T-helper 1 cell treated with Interleukin-12 subunit alpha and Interleukin-12 subunit beta and Interleukin-4 antibody, amounts not matched to agents 30 ng/mL and 1 ng/mL, for 36 hours (primary cell): ENCODE results near the gene SELENOP. TPM values are rescaled to one million over a fixed set of nuclear protein-coding genes. Genes with fewer than 3 reads are reported as not detected.
"Not testable (repeated sequence)": the region's sequence is repeated elsewhere in the genome, so short reads cannot be mapped to it uniquely, and the experiment has no call there.

Experiments used
- intact Hi-C: fragments of 100-400 bp; cut with micrococcal nuclease; formaldehyde crosslinking; loops from one replicate; pipeline ENCODE4 v1.15.1; 2024
- total RNA-seq: library from RNA; stranded (reverse); gene quantifications from 2 replicates; pipeline ENCODE4 v1.2.3, GENCODE V29; 2022

SELENOP gene, protein sequence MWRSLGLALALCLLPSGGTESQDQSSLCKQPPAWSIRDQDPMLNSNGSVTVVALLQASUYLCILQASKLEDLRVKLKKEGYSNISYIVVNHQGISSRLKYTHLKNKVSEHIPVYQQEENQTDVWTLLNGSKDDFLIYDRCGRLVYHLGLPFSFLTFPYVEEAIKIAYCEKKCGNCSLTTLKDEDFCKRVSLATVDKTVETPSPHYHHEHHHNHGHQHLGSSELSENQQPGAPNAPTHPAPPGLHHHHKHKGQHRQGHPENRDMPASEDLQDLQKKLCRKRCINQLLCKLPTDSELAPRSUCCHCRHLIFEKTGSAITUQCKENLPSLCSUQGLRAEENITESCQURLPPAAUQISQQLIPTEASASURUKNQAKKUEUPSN
- 0.27 TPM in 1 of 2 replicates, not detected in the other for total RNA-seq

DNA sequence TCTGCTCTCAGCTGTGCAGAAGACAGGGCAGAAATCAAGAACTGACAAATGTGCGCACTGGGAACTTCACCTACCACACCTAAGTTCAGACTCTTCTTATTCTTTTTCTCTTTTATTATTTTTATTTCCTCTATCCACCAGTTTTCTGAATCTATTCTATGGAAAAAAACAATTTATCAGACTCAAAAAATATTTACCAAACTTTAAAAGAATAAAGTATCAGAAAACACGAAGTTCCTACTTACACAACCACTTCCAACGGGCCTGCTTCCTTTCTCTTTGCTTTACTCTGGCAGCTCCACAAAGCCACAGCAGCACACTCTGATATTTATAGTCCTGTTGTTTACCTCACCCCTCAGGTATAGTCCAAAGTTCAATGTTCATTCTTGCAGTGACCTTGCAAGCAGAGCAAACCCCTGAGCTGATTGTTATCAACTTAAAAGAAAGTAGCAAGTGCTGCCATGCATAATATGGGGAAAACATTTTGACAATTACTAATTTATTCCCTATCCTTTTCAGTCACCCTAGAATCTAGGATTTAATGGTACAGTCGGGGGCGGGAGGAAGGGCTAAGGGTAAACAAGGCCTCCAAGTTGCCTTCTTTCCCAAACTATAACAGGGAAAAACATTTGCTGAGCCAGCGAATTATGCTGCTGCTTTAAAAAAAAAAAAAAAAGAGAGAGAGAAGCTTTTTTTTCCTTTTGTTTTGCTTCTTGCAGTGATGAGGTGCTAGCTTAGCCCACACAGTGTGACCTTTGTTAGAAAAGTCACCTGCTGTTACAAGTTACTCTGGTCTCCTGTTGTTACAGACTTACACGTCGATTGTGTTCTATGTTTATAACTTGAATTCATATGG, at the start of gene SELENOP:
TSS of gene SELENOP (minus strand) at position 302 of the 856 bp plus-strand sequence. CDS start 3,539 bp downstream, outside the sequence.
- intact Hi-C loops, result no loop called here

DNA sequence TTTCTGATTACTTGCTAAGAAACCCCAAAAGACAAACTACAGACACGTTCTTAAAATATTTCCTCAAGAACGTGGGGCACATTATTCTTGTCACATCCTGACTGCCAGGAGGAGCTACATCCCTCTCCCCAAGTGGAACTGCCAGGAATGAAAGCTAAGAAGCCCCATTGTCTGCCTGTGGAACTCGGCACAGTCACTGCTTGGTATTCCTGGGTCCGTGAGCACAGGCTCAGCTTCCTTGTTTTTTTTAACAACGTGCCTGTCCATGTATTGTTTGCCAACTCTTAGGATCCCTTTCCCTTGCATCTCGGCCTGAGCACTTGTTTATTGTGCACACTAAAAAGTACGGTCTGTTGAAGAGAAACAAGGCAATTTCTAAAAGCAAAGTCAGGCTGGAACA, 47.0 kb upstream of the SELENOP start:
- intact Hi-C loops, result no loop called here

GRCh38 chr5:42858031-42858643, 46.4 kb upstream of the SELENOP start:
- intact Hi-C loops, result no loop called here

GRCh38 chr5:42855811-42856210, 44.1 kb upstream of the SELENOP start:
- intact Hi-C loops, result no loop called here

DNA sequence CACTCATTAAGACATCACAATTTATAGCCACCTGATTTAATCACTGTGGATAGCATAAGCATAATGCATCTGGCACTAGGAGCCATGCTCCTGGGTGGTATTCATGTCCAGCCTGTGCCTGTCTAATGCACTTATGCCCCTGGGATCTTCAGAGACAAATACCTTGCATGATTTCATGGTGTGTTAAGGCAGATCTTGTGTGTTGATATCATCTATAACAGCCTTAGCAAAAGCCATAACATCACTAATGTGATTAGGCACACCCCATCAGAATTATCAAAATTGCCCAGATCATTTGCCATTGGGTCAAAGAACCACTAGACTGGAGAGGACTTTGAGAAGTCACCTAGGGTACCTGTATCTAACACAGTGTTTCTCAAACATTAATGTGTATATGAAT, 43.7 kb upstream of the SELENOP start:
- intact Hi-C loops, result no loop called here

GRCh38 chr5:42854795-42855194, 43.1 kb upstream of the SELENOP start:
- intact Hi-C loops, result no loop called here

DNA sequence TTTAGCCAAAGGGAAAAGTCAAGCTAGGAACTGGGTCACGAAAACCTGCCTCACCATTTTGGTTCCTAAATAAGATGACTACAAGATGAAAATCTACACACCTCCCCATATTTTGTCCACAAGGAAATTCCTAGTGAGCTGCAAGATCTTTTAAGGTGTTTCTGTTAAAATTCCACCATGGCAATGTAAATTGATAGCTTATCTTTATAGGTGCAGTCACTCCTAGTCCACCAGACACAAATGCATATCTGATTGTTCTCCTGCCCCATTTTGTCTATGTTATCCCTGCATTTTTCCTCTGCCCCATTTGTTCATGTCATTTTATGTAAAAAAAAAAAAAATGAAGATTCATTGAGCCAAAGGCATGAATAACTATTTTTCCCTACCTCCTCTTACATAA, 41.1 kb upstream of the SELENOP start:
- intact Hi-C loops, result no loop called here

DNA sequence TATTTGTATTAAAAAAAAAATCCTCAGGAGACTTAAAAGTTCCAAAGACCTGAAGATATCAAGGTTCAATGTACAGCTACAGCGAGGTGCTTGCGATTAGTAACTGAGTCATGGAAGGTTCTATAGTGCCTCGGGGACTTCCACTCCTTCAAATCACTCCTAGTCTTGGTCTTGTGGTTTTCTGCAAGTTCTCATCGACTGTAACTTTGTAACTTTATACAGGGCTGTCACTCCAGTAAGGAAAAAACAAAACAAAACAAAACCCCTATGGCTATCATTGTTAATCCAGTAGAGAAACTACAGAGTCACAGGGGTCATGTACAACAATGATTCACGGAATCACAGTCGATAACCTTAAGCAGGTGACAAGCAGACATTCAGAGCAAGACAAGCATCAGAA, 39.8 kb upstream of the SELENOP start:
- intact Hi-C loops, result no loop called here

GRCh38 chr5:42848545-42848944, 36.9 kb upstream of the SELENOP start:
- intact Hi-C loops, result no loop called here

DNA sequence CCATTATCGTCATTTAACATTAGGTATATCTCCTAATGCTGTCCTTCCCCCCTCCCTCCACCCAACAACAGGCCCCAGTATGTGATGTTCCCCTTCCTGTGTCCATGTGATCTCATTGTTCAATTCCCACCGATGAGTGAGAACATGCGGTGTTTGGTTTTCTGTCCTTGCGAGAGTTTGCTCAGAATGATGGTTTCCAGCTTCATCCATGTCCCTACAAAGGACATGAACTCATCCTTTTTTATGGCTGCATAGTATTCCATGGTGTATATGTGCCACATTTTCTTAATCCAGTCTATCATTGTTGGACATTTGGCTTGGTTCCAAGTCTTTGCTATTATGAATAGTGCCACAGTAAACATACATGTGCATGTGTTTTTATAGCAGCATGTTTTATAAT, 32.7 kb upstream of the SELENOP start:
- intact Hi-C loops, result not testable (repeated sequence)

DNA sequence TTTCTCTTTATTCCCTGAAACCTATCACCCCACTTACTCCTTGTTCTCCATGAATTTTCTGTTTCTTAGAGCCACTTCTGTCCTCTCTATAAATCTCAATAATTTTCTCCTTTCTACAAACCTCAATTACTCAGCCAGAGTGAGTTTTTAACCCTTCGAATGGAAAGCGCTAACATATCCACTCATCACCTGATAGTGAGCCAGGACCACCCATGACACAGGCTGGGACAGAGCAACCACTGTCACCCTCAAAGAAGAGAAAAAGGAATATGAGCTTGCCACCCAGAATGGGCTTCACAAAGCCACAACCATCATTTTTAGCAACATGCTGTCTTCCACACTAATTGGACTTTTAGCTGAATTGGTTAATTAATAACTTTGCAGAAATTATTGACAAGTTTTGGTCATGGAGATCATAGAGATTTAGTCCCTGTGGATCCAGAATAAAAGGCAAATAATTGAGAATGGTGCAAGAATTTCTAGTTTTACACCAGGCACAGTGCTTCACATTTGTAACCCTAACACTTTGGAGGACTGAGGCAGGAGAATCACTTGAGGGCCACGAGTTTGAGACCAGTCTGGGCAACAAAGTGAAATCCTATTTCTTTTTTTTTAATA, 32.1 kb upstream of the SELENOP start:
- intact Hi-C loops, result no loop called here

- intact Hi-C loops, result no loop called here
Observed at GRCh38 chr5:42842921-42843641, 31.4 kb upstream of the SELENOP start.

DNA sequence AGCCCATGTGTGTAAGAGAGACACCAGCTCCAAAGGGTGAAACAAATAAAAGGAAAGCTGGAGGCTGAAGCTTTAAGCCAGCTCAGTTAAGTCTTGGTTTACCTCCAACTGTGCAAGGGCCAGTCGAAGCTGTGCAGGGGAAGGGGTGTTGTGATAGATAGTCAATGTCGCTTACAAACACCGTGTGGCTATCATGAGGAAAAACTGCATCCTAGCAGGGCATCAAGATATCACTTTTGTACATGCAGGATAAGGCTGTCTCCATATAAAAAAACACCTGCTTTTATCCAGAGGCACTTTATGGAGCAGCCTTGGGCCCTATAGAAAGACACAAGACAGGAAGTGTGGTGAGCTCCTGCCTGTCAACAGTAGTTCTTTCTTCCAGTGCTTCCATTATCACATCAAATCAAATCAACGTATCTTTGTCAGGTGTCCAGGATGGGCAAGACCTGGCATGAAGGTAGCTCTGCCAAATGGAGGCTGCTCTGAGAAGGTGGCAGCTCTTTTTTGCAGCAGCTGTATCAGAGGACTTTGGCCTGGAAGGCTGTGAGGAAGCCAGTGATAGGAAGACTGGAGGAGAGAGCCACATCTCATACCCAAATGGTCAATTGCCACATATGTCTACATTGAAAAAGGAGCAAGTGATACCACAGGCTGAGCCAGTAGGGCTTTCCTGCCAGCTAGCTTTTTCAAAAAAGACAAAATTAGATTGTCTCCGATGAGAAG, 29.3 kb upstream of the SELENOP start:
- intact Hi-C loops, result no loop called here

- intact Hi-C loops, result no loop called here
Observed at GRCh38 chr5:42840269-42840668, 28.6 kb upstream of the SELENOP start.

DNA sequence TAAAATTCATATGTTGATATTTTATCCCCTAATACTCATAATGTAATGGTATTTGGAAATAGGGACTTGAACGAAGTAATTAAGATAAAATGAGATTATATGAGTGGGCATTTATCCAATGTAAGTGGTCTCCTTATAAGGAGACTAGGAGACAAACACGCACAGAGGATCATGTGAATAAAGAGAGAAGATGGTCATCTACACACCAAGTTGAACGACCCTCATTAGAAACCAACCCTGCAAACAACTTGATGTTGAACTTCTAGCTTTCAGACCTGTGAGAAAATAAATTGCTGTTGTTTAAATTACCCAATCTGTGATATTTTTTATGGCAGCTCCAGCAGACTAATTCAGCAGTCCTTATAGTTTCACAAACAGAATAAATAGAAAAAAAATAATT, 27.5 kb upstream of the SELENOP start:
- intact Hi-C loops, result no loop called here

DNA sequence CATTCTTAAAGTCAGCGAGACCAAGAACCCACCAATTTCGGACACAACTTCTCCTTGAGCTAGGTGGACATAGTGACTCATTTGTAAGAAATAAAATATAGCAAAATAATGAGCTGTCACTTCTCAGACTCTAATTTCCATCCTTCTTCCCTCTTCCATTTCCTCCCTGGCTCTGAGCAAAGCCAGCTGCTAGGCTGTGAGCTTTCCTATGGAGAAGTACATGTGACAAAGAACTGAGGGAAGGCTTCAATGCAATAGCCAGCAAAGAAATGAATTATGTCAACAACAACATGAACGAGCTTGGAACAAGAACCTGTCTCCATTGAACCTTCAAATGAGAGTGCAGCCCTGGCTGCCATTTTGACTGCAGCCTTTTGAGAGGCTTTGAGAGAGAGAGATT, 25.9 kb upstream of the SELENOP start:
- intact Hi-C loops, result no loop called here

GRCh38 chr5:42836070-42836769, 24.5 kb upstream of the SELENOP start:
- intact Hi-C loops, result no loop called here

DNA sequence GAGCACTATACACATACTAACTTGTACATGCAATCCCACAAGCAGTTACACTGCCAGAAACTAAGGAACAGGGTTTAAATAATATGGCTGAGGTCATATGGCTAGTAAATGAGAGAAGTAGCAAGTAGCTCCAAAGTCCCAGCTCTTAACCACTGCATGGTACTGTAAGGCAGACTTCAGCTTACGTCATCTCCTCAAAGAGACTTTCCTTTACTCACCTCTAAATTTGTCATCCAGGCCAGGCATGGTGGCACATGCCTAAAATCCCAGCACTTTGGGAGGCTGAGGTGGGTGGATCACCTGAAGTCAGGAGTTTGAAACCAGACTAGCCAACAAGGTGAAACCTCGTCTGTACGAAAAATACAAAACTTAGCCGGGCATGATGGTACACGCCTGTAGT, 20.4 kb upstream of the SELENOP start:
- intact Hi-C loops, result no loop called here

GRCh38 chr5:42830924-42831323, 19.2 kb upstream of the SELENOP start:
- intact Hi-C loops, result no loop called here

- intact Hi-C loops, result no loop called here
Observed at GRCh38 chr5:42828671-42829070, 17.0 kb upstream of the SELENOP start.
